Measurements from ENCODE around the gene RNF208. TPM values are rescaled to one million over a fixed set of nuclear protein-coding genes. Genes with fewer than 3 reads are reported as not detected.

RNF208 gene
- total and polyA plus RNA-seq, 9 of the 15 experiments (the other 6 are each of a cell fraction or from before 2014, with no cell fraction given) = 0.15 to 6.9 (median 0.50) TPM; not detected in 2

GRCh38 chr9:137243626-137244485 is 21.8 kb upstream of the RNF208 start (continued):
- TF ChIP-seq E2F3 (CRISPR knock-in tag; IDR thresholded peaks at IDR 0.05) = no peak
- no peak for TF ChIP-seq ZFP36 (IDR thresholded peaks at IDR 0.05; ENCODE audit: low read depth, low read length, partially characterized antibody)
- no peak for TF ChIP-seq HDAC6 (IDR thresholded peaks at IDR 0.05; ENCODE audit: low read depth, low read length)
- no peak for TF ChIP-seq PPARD (CRISPR knock-in tag; IDR thresholded peaks at IDR 0.05)
- TF ChIP-seq, protein P1, sequence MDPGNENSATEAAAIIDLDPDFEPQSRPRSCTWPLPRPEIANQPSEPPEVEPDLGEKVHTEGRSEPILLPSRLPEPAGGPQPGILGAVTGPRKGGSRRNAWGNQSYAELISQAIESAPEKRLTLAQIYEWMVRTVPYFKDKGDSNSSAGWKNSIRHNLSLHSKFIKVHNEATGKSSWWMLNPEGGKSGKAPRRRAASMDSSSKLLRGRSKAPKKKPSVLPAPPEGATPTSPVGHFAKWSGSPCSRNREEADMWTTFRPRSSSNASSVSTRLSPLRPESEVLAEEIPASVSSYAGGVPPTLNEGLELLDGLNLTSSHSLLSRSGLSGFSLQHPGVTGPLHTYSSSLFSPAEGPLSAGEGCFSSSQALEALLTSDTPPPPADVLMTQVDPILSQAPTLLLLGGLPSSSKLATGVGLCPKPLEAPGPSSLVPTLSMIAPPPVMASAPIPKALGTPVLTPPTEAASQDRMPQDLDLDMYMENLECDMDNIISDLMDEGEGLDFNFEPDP (CRISPR knock-in tag; IDR thresholded peaks at IDR 0.05) = 0 out of 2 replicates have a peak, but pooled peaks have one; percentile 61
- 0 out of 2 replicates have a peak, but pooled peaks have one; percentile 10 for TF ChIP-seq ZNF561 (CRISPR knock-in tag; conservative IDR thresholded peaks at IDR 0.05)
- no peak for TF ChIP-seq ZBTB1 (CRISPR knock-in tag; IDR thresholded peaks at IDR 0.05; ENCODE audit: borderline replicate concordance, low read depth)
- TF ChIP-seq HLTF (IDR thresholded peaks at IDR 0.05) = no peak
- no peak for TF ChIP-seq PHF20 (IDR thresholded peaks at IDR 0.05; ENCODE audit: partially characterized antibody)
- no peak for TF ChIP-seq RBM14 (IDR thresholded peaks at IDR 0.05; ENCODE audit: borderline replicate concordance, insufficient read depth, low read depth, low read length)
- no peak for TF ChIP-seq HDAC3 (IDR thresholded peaks at IDR 0.05; ENCODE audit: borderline replicate concordance, partially characterized antibody)
- peak in 1 of 2 experiments; percentile 55; a peak in 1 of 4 replicates for TF ChIP-seq FOXA3 (CRISPR knock-in tag; conservative IDR thresholded peaks at IDR 0.05 in 1 of 2, IDR thresholded peaks at IDR 0.05 in 1 of 2)
- no peak for TF ChIP-seq FOXP4 (CRISPR knock-in tag; IDR thresholded peaks at IDR 0.05; ENCODE audit: borderline replicate concordance)
- TF ChIP-seq SETDB1 (IDR thresholded peaks at IDR 0.05; ENCODE audit: low read length) = no peak
- no peak for TF ChIP-seq MEF2D (tag; conservative IDR thresholded peaks at IDR 0.05; ENCODE audit: low read depth)
- TF ChIP-seq SMARCA5 (IDR thresholded peaks at IDR 0.05) = no peak
- TF ChIP-seq ZNF511 (CRISPR knock-in tag; IDR thresholded peaks at IDR 0.05) = peak; percentile 80; the same call in 1 of the 2 replicates
- TF ChIP-seq DMBX1 (CRISPR knock-in tag; IDR thresholded peaks at IDR 0.05; ENCODE audit: borderline replicate concordance) = no peak
- TF ChIP-seq, protein P2, sequence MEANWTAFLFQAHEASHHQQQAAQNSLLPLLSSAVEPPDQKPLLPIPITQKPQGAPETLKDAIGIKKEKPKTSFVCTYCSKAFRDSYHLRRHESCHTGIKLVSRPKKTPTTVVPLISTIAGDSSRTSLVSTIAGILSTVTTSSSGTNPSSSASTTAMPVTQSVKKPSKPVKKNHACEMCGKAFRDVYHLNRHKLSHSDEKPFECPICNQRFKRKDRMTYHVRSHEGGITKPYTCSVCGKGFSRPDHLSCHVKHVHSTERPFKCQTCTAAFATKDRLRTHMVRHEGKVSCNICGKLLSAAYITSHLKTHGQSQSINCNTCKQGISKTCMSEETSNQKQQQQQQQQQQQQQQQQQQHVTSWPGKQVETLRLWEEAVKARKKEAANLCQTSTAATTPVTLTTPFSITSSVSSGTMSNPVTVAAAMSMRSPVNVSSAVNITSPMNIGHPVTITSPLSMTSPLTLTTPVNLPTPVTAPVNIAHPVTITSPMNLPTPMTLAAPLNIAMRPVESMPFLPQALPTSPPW (CRISPR knock-in tag; IDR thresholded peaks at IDR 0.05) = no peak
- no peak for TF ChIP-seq FOXJ2 (tag; IDR thresholded peaks at IDR 0.05)
- TF ChIP-seq MTA2 (IDR thresholded peaks at IDR 0.05; ENCODE audit: low read depth) = no peak
- TF ChIP-seq ZFX (CRISPR knock-in tag; IDR thresholded peaks at IDR 0.05) = no peak; the same call in none of the 2 replicates
- no peak for TF ChIP-seq CC2D1A (IDR thresholded peaks at IDR 0.05)

All from K562 (cell line).